NK-92 (cell line): ENCODE results near the gene FGFR3.

Source experiments
- DNase-seq: peaks from one replicate; lab custom pipeline; 2025; ENCODE audit not compliant: unreplicated experiment; lab: John Stamatoyannopoulos, UW

The FGFR3 gene

GRCh38 chr4:1756079-1756478 is 37.0 kb upstream of the FGFR3 start:
- no peak for DNase-seq

GRCh38 chr4:1756893-1757779 is 36.0 kb upstream of the FGFR3 start:
- DNase-seq: no peak

- no peak for DNase-seq
Measured at GRCh38 chr4:1757836-1758235, 35.3 kb upstream of the FGFR3 start.

- no peak for DNase-seq
Measured at GRCh38 chr4:1758306-1759121, 34.6 kb upstream of the FGFR3 start.

GRCh38 chr4:1759170-1759817 is 33.8 kb upstream of the FGFR3 start:
- DNase-seq: no peak

- no peak for DNase-seq
Measured at GRCh38 chr4:1759818-1760223, 33.3 kb upstream of the FGFR3 start.

GRCh38 chr4:1760521-1761071 is 32.5 kb upstream of the FGFR3 start:
- no peak for DNase-seq

- no peak for DNase-seq
Measured at GRCh38 chr4:1761130-1761689, 31.9 kb upstream of the FGFR3 start.

- no peak for DNase-seq
Measured at GRCh38 chr4:1762264-1763010, 30.7 kb upstream of the FGFR3 start.

GRCh38 chr4:1763070-1763549 is 30.0 kb upstream of the FGFR3 start:
- no peak for DNase-seq

- no peak for DNase-seq
Measured at GRCh38 chr4:1763550-1764080, 29.5 kb upstream of the FGFR3 start.

- DNase-seq: no peak
Measured at GRCh38 chr4:1764670-1765069, 28.4 kb upstream of the FGFR3 start.

GRCh38 chr4:1765409-1766072 is 27.6 kb upstream of the FGFR3 start:
- DNase-seq: no peak

- DNase-seq: no peak
Measured at GRCh38 chr4:1766106-1767060, 26.7 kb upstream of the FGFR3 start.

- DNase-seq: no peak
Measured at GRCh38 chr4:1767061-1767769, 25.9 kb upstream of the FGFR3 start.

GRCh38 chr4:1767770-1768366 is 25.2 kb upstream of the FGFR3 start:
- DNase-seq: no peak

- no peak for DNase-seq
Measured at GRCh38 chr4:1768367-1769034, 24.6 kb upstream of the FGFR3 start.
